Transverse colon (tissue), 4 donors: ENCODE results near the gene DIRAS3.
A peak's percentile ranks its signal among the peaks of the same experiment; 100 is the strongest.

Experiments
- EP300 ChIP-seq: sonication (generic); formaldehyde crosslinking; IDR thresholded peaks from one replicate; pipeline ENCODE4 v1.6.1; 2017; ENCODE audit warnings: antibody characterized with exemption, low read depth
- POLR2AphosphoS5 ChIP-seq, 3 donors: sonication (generic); formaldehyde crosslinking; IDR thresholded peaks; one replicate each; pipeline ENCODE4 v1.6.1; 2016; ENCODE audit warnings: antibody characterized with exemption in 3 of 3
- TF ChIP-seq, protein P1 (sequence below), 5 experiments: fragments of 200-600 bp in 3 of 5; fragments of 450-650 bp in 2 of 5; sonication (generic) in 3 of 5; IDR thresholded peaks; 1 replicate in 2 of 5; 2 replicates in 3 of 5; pipeline ENCODE4 v1.5.1; 2016 to 2017; ENCODE audit warnings: antibody characterized with exemption in 5 of 5, inconsistent platforms in 3 of 5, mild to moderate bottlenecking in 2 of 5, moderate library complexity in 1 of 5

DNA sequence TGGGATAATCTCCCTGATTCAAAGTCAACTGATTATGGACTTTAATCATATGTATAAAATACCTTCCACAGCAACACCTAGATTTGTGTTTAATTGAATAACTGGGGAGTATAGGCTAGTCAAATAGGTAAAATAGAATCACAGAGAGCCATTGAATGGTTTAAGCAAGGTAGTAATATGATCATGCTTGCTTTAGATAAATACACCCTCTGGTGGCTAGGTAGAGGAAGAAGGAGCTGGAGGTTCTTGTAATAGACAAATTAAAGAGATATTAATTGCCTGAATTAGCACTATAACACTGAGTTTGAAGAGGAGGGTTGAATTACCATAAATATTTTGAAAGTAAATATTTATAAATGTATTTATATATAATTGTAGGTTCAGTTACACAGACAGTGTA is 40.3 kb downstream of the DIRAS3 start:
- TF ChIP-seq, protein P1, sequence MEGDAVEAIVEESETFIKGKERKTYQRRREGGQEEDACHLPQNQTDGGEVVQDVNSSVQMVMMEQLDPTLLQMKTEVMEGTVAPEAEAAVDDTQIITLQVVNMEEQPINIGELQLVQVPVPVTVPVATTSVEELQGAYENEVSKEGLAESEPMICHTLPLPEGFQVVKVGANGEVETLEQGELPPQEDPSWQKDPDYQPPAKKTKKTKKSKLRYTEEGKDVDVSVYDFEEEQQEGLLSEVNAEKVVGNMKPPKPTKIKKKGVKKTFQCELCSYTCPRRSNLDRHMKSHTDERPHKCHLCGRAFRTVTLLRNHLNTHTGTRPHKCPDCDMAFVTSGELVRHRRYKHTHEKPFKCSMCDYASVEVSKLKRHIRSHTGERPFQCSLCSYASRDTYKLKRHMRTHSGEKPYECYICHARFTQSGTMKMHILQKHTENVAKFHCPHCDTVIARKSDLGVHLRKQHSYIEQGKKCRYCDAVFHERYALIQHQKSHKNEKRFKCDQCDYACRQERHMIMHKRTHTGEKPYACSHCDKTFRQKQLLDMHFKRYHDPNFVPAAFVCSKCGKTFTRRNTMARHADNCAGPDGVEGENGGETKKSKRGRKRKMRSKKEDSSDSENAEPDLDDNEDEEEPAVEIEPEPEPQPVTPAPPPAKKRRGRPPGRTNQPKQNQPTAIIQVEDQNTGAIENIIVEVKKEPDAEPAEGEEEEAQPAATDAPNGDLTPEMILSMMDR (IDR thresholded peaks at IDR 0.05): peak in 2 of 5 experiments; percentile 7 to 8
- TF ChIP-seq EP300: no peak
- no peak for TF ChIP-seq POLR2AphosphoS5 (IDR thresholded peaks at IDR 0.05)
